Neural progenitor cell (in vitro differentiated cells): Measurements from ENCODE around the gene WDR62. TPM values are rescaled to one million over a fixed set of nuclear protein-coding genes. Genes with fewer than 3 reads are reported as not detected.
A peak's percentile ranks its signal among the peaks of the same experiment; 100 is the strongest.

Source experiments
- DNase-seq: peaks from one replicate; pipeline ENCODE4 v3.0.0-alpha.2; 2016; ENCODE audit warnings: low spot score
- H2AFZ ChIP-seq: fragments of 200-600 bp; sonication (generic); replicated peaks from 2 replicates; pipeline ENCODE4 v1.6.1; 2016; ENCODE audit warnings: antibody characterized with exemption
- H3F3A ChIP-seq: fragments of 200-600 bp; sonication (generic); 2 replicates; pipeline ENCODE4 v1.6.1; 2016; ENCODE audit warnings: antibody characterized with exemption, low read depth
- H3K27ac ChIP-seq: fragments of 200-600 bp; sonication (generic); 2 replicates; pipeline ENCODE4 v1.5.1; 2016; ENCODE audit warnings: mild to moderate bottlenecking
- H3K27me3 ChIP-seq: fragments of 200-600 bp; sonication (generic); 2 replicates; pipeline ENCODE4 v1.6.1; 2016; ENCODE audit warnings: mild to moderate bottlenecking, moderate library complexity
- H3K36me3 ChIP-seq: fragments of 200-600 bp; sonication (generic); 2 replicates; pipeline ENCODE4 v1.5.1; 2016
- H3K4me1 ChIP-seq: fragments of 200-600 bp; sonication (generic); 2 replicates; pipeline ENCODE4 v1.6.1; 2016; ENCODE audit warnings: mixed run types
- H3K4me2 ChIP-seq: fragments of 200-600 bp; sonication (generic); 2 replicates; pipeline ENCODE4 v1.6.1; 2016
- H3K4me3 ChIP-seq: fragments of 200-600 bp; sonication (generic); 2 replicates; pipeline ENCODE4 v1.5.1; 2016
- H3K79me2 ChIP-seq: fragments of 200-600 bp; sonication (generic); 2 replicates; pipeline ENCODE4 v1.6.1; 2016; ENCODE audit warnings: low read depth
- H3K9ac ChIP-seq: fragments of 200-600 bp; sonication (generic); 2 replicates; pipeline ENCODE4 v1.6.1; 2016
- H3K9me3 ChIP-seq: fragments of 200-600 bp; sonication (generic); 2 replicates; pipeline ENCODE4 v1.5.1; 2016; ENCODE audit warnings: low read depth
- H4K20me1 ChIP-seq: fragments of 200-600 bp; sonication (generic); 2 replicates; pipeline ENCODE4 v1.6.1; 2016; ENCODE audit warnings: low read depth
- H3K27ac Mint-ChIP-seq: 3 replicates; pipeline ENCODE4 v1.8.0; 2021; ENCODE audit warnings: mixed read lengths
- H3K27me3 Mint-ChIP-seq: 2 replicates; pipeline ENCODE4 v1.8.0; 2022; ENCODE audit warnings: low read depth, mild to moderate bottlenecking, inconsistent platforms, moderate library complexity, mixed read lengths; ENCODE audit not compliant: insufficient read depth
- H3K36me3 Mint-ChIP-seq: 3 replicates; pipeline ENCODE4 v1.8.0; 2021; ENCODE audit warnings: mixed read lengths
- H3K4me1 Mint-ChIP-seq: 3 replicates; pipeline ENCODE4 v1.8.0; 2021; ENCODE audit warnings: mixed read lengths
- H3K4me3 Mint-ChIP-seq: 3 replicates; pipeline ENCODE4 v1.8.0; 2021; ENCODE audit warnings: mild to moderate bottlenecking, moderate library complexity, mixed read lengths
- H3K9me3 Mint-ChIP-seq: 3 replicates; pipeline ENCODE4 v1.8.0; 2020; ENCODE audit warnings: mixed read lengths
- CTCF ChIP-seq: fragments of 200-600 bp; sonication (generic); IDR thresholded peaks from 2 replicates; pipeline ENCODE4 v1.5.1; 2017; ENCODE audit warnings: antibody characterized with exemption, mild to moderate bottlenecking
- EZH2 ChIP-seq: fragments of 200-600 bp; sonication (generic); IDR thresholded peaks from 2 replicates; pipeline ENCODE4 v1.6.1; 2017; ENCODE audit warnings: antibody characterized with exemption, mild to moderate bottlenecking, moderate library complexity
- EZH2phosphoT487 ChIP-seq: fragments of 200-600 bp; sonication (generic); IDR thresholded peaks from 2 replicates; pipeline ENCODE4 v1.6.1; 2017; ENCODE audit warnings: antibody characterized with exemption
- total RNA-seq: library from RNA; depleted of rRNA; stranded (reverse); fragments of >200 nt; gene quantifications from 2 replicates; pipeline ENCODE4 v1.2.3, GENCODE V29; 2015; ENCODE audit warnings: low replicate concordance

The WDR62 gene
- total RNA-seq, 1 donor from 2014 or later: 12.0 TPM

DNA sequence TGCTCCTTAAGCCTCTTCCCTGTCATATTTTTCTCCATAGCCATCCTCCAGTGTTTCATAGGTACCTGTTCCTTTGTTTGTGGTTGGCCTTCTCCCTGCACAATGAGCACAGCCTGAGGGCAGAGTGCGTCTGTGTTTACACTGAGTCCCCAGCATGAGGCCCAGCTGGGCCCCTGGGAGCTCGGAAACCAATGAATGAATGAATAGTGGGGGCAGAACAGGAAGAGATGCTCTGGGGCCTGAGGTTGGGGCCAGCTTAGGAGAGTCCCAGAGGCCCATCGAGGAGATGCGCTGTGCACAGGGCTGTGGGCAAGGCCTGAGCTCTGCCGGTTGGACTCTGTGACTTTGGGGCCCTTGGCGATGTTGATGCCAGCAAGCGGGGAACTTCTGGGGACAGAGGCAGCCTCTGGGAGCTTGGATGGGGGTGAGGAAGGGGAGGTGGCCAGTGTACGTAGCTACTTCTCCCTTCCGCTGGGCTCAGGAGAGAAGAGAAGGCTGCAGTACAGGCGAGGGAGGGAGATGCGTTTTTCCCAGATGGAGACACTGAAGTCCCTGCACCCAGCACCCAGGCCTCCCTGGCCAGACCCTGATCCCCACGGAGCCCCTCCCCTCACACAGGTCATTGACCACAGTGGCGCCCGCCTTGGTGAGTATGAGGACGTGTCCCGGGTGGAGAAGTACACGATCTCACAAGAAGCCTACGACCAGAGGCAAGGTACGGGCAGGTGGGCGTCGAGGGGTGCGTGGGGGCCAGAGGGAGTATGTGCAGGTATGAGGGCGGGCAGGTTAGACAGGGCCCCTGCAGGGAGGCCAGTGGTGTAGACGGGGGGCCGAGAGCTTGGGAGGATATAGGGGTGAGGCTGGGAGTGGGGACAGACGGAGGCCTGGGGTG, 65.6 kb downstream of the WDR62 start:
- no peak overlapping the region for H3K4me3 ChIP-seq
- peaks cover 5% of the 10 kb centered on the region for H3K27me3 Mint-ChIP-seq
- H3K27ac ChIP-seq: peak overlapping the region; percentile 70
- H3K4me2 ChIP-seq: peak overlapping the region; percentile 61
- peaks cover 18% of the 10 kb centered on the region for H3K79me2 ChIP-seq
- peaks cover 12% of the 10 kb centered on the region for H4K20me1 ChIP-seq
- peaks cover 9% of the 10 kb centered on the region for H3K4me1 Mint-ChIP-seq
- H3K27ac Mint-ChIP-seq: peak overlapping the region; percentile 5
- H3K9ac ChIP-seq: no peak overlapping the region
- H3K4me1 ChIP-seq: peaks cover 15% of the 10 kb centered on the region
- no peak overlapping the region for H3K4me3 Mint-ChIP-seq
- no peak for TF ChIP-seq EZH2phosphoT487
- TF ChIP-seq EZH2: no peak
- no peak for TF ChIP-seq CTCF
- H3K9me3 ChIP-seq: no peaks in the 10 kb centered on the region
- no peaks in the 10 kb centered on the region for H3K27me3 ChIP-seq
- no peaks in the 10 kb centered on the region for H3K9me3 Mint-ChIP-seq
- peaks cover 12% of the 10 kb centered on the region for H3K36me3 Mint-ChIP-seq
- H3K36me3 ChIP-seq: no peaks in the 10 kb centered on the region
- H3F3A ChIP-seq: peaks cover 5% of the 10 kb centered on the region
- H2AFZ ChIP-seq: no peak overlapping the region
- DNase-seq: no peak

- TF ChIP-seq EZH2phosphoT487 (no peak), CTCF (no peak), EZH2 (no peak)
- H3K79me2 ChIP-seq: peaks cover 17% of the 10 kb centered on the region
- peaks cover 17% of the 10 kb centered on the region for H3K36me3 Mint-ChIP-seq
Observed at GRCh38 chr19:36120984-36121358, 66.3 kb downstream of the WDR62 start.

DNA sequence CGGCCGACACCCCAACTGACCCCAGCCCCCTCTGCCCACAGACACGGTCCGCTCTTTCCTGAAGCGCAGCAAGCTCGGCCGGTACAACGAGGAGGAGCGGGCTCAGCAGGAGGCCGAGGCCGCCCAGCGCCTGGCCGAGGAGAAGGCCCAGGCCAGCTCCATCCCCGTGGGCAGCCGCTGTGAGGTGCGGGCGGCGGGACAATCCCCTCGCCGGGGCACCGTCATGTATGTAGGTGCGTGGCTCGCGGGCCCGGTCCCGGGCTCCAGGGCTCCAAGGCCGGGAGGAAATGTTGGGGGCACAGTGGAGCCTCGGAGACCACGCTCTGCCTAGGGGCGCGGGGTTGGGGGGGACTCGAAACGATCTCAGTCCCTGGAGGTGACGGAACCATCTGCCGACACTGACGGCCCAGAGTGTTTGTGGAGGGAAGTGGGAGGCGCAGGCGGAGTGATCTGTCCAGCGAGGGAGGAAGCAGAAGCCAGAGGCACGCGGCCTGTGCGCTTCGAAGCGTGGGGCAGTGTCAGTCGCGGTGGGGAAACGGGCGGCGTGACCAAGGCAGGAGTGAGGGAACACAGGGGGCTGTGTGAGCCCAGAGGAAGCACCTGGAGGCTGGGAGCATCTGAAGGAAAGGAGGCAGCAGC, 66.9 kb downstream of the WDR62 start:
- Mint-ChIP-seq H3K9me3 (no peaks in the 10 kb centered on the region), H3K4me1 (peaks cover 3% of the 10 kb centered on the region), H3K27me3 (peaks cover 3% of the 10 kb centered on the region), H3K4me3 (no peak overlapping the region), H3K36me3 (peaks cover 15% of the 10 kb centered on the region), H3K27ac (no peak overlapping the region)
- H3K9ac ChIP-seq: no peak overlapping the region
- TF ChIP-seq CTCF (no peak), EZH2phosphoT487 (no peak), EZH2 (no peak)
- no peak overlapping the region for H3K4me3 ChIP-seq
- no peaks in the 10 kb centered on the region for H3K36me3 ChIP-seq
- H3K4me1 ChIP-seq: peaks cover 10% of the 10 kb centered on the region
- H3K27me3 ChIP-seq: no peaks in the 10 kb centered on the region
- peaks cover 6% of the 10 kb centered on the region for H4K20me1 ChIP-seq
- H2AFZ ChIP-seq: no peak overlapping the region
- no peak overlapping the region for H3K4me2 ChIP-seq
- H3K27ac ChIP-seq: no peak overlapping the region
- DNase-seq: no peak
- H3K9me3 ChIP-seq: no peaks in the 10 kb centered on the region
- peaks cover 11% of the 10 kb centered on the region for H3K79me2 ChIP-seq
- peaks cover 5% of the 10 kb centered on the region for H3F3A ChIP-seq

More at GRCh38 chr19:36120984-36121358, 66.3 kb downstream of the WDR62 start:
- Mint-ChIP-seq H3K4me3 (no peak overlapping the region), H3K27ac (no peak overlapping the region), H3K27me3 (peaks cover 3% of the 10 kb centered on the region), H3K4me1 (peaks cover 8% of the 10 kb centered on the region), H3K9me3 (no peaks in the 10 kb centered on the region)
- Histone ChIP-seq H3K4me3 (no peak overlapping the region), H4K20me1 (peaks cover 11% of the 10 kb centered on the region), H3F3A (peaks cover 5% of the 10 kb centered on the region), H3K4me2 (no peak overlapping the region), H3K27me3 (no peaks in the 10 kb centered on the region), H3K27ac (no peak overlapping the region), H3K9ac (no peak overlapping the region), H3K4me1 (peaks cover 14% of the 10 kb centered on the region), H2AFZ (no peak overlapping the region), H3K9me3 (no peaks in the 10 kb centered on the region), H3K36me3 (no peaks in the 10 kb centered on the region)
- no peak for DNase-seq
